K562 (cell line): ENCODE data around the gene C9. TPM values are rescaled to one million over a fixed set of nuclear protein-coding genes. Genes with fewer than 3 reads are reported as not detected.

Experiments used
- ATAC-seq: fragments of 200-7000 bp; cut with Tn5 transposase; 3 replicates; pipeline ENCODE4 v1.9.1; 2020; ENCODE audit warnings: moderate library complexity
- BruUV-seq: library from RNA; stranded (reverse); fragments of 400-500 nt; replicated peaks from 2 replicates; lab custom pipeline; 2021; lab: Mats Ljungman, UMichigan
- CTCF ChIA-PET: fragments of 300-600 bp; formaldehyde crosslinking; extraction: SDS; loops from one replicate; lab custom pipeline; 2021; ENCODE audit warnings: low intra/inter-chr PET ratio; lab: Yijun Ruan, JAX
- POLR2A ChIA-PET: fragments of 300-600, 350-650 bp; sonication (Branson Sonifier 250); formaldehyde crosslinking; extraction: SDS; loops from one replicate; lab custom pipeline; 2021; ENCODE audit warnings: antibody characterized with exemption, inconsistent platforms; lab: Yijun Ruan, JAX
- DNase-seq, 4 experiments: peaks; one replicate each; pipeline versions ENCODE4 v3.0.0 to v3.0.0-alpha.2; 2011 to 2018; ENCODE audit warnings: low spot score in 3 of 4, mixed read lengths in 3 of 4; ENCODE audit errors: extremely low read depth in 1 of 4
- FAIRE-seq: peaks from 2 replicates; lab custom pipeline; 2011; peaks lifted over from hg19 to GRCh38; lab: Jason Lieb, UNC
- H2AFZ ChIP-seq: 2 replicates; pipeline ENCODE4 v1.6.0; 2011; ENCODE audit warnings: low read depth, low read length, control low read depth, inconsistent platforms
- H3K27ac ChIP-seq: fragments of 200-600 bp; 3 replicates; pipeline ENCODE4 v1.8.0; 2011; ENCODE audit warnings: low read depth, mild to moderate bottlenecking, control low read depth, inconsistent platforms, low read length, moderate library complexity, mixed read lengths; ENCODE audit errors: extremely low read depth
- H3K27me3 ChIP-seq, 2 experiments: fragments of 300-600 bp in 1 of 2; 2 replicates in 1 of 2; 3 replicates in 1 of 2; pipeline versions ENCODE4 v1.6.0 to v1.8.0; 2011; ENCODE audit warnings: inconsistent platforms in 2 of 2, low read length in 2 of 2, mild to moderate bottlenecking in 1 of 2, mixed read lengths in 1 of 2, moderate library complexity in 1 of 2; ENCODE audit not compliant: control insufficient read depth in 2 of 2, insufficient read depth in 2 of 2
- H3K36me3 ChIP-seq: fragments of 300-600 bp; 3 replicates; pipeline ENCODE4 v1.8.0; 2011; ENCODE audit warnings: mild to moderate bottlenecking, low read length, inconsistent platforms; ENCODE audit not compliant: control insufficient read depth, insufficient read depth
- H3K4me1 ChIP-seq, 2 experiments: fragments of 200-600 bp in 1 of 2; replicated peaks in 1 of 2; 2 replicates in 1 of 2; 3 replicates in 1 of 2; pipeline versions ENCODE4 v1.5.1 to v1.8.0; 2011; ENCODE audit warnings: inconsistent platforms in 2 of 2, low read length in 2 of 2, mild to moderate bottlenecking in 1 of 2, mixed read lengths in 1 of 2, moderate library complexity in 1 of 2; ENCODE audit not compliant: control insufficient read depth in 2 of 2, insufficient read depth in 2 of 2
- H3K4me2 ChIP-seq: 2 replicates; pipeline ENCODE4 v1.6.1; 2011; ENCODE audit warnings: low read length, control low read depth, inconsistent platforms, mixed read lengths; ENCODE audit not compliant: insufficient read depth
- H3K4me3 ChIP-seq: fragments of 200-600 bp; sonication (generic), shearing (Covaris generic); 2 replicates; pipeline ENCODE4 v1.5.1; 2016; ENCODE audit warnings: control low read depth, inconsistent platforms
- H3K79me2 ChIP-seq: fragments of 200-600 bp; 3 replicates; pipeline ENCODE4 v1.8.0; 2011; ENCODE audit warnings: low read length, inconsistent platforms; ENCODE audit not compliant: control insufficient read depth, insufficient read depth
- H3K9ac ChIP-seq, 2 experiments: 2 replicates each; pipeline versions ENCODE4 v1.6.0 to v1.6.1; 2011; ENCODE audit warnings: low read depth in 2 of 2, low read length in 2 of 2, control low read depth in 1 of 2, inconsistent platforms in 1 of 2, mild to moderate bottlenecking in 1 of 2, mixed read lengths in 1 of 2; ENCODE audit not compliant: insufficient read depth in 1 of 2
- H3K9me1 ChIP-seq: one replicate; pipeline ENCODE4 v1.6.0; 2011; ENCODE audit warnings: inconsistent platforms, mild to moderate bottlenecking, low read length, moderate library complexity; ENCODE audit not compliant: control insufficient read depth, insufficient read depth
- H3K9me3 ChIP-seq: replicated peaks from 2 replicates; pipeline ENCODE4 v1.5.1; 2011; ENCODE audit warnings: low read depth, low read length, inconsistent platforms; ENCODE audit not compliant: control insufficient read depth, insufficient read depth
- H4K20me1 ChIP-seq: replicated peaks from 2 replicates; pipeline ENCODE4 v1.6.1; 2011; ENCODE audit warnings: low read length, inconsistent platforms, mixed read lengths; ENCODE audit not compliant: control insufficient read depth, insufficient read depth
- CBX3 ChIP-seq, 2 experiments: IDR thresholded peaks; 1 replicate in 1 of 2; 2 replicates in 1 of 2; pipeline ENCODE4 v1.6.1; 2012; ENCODE audit warnings: inconsistent platforms in 2 of 2, low read length in 2 of 2, borderline replicate concordance in 1 of 2, control low read depth in 1 of 2
- ELF4 ChIP-seq: fragments of 450-650 bp; formaldehyde crosslinking; IDR thresholded peaks from 2 replicates; pipeline ENCODE4 v1.4.0; 2022; ENCODE audit warnings: missing genetic modification characterization
- HIVEP1 ChIP-seq: fragments of 250-450 bp; sonication (Bioruptor Pico); IDR thresholded peaks from 2 replicates; pipeline ENCODE4 v1.4.0; 2020; ENCODE audit warnings: mild to moderate bottlenecking
- KDM1A ChIP-seq, 2 experiments: fragments of 450-650 bp; IDR thresholded peaks; 2 replicates each; pipeline ENCODE4 v1.6.1; 2016; ENCODE audit warnings: mild to moderate bottlenecking in 2 of 2
- KLF1 ChIP-seq: fragments of 450-650 bp; IDR thresholded peaks from 2 replicates; pipeline ENCODE4 v1.6.1; 2016; ENCODE audit warnings: missing genetic modification characterization, missing compliant biosample characterization
- NUFIP1 ChIP-seq: fragments of 450-650 bp; IDR thresholded peaks from 2 replicates; pipeline ENCODE4 v1.6.1; 2018; ENCODE audit not compliant: partially characterized antibody
- RBM22 ChIP-seq: fragments of 200-400 bp; formaldehyde crosslinking; IDR thresholded peaks from 2 replicates; pipeline ENCODE4 v1.6.1; 2018; ENCODE audit warnings: low read length, low read depth; ENCODE audit not compliant: poor library complexity, severe bottlenecking
- SOX6 ChIP-seq: fragments of 450-650 bp; IDR thresholded peaks from 2 replicates; pipeline ENCODE4 v1.6.1; 2014; ENCODE audit warnings: mild to moderate bottlenecking
- ZC3H8 ChIP-seq: fragments of 450-650 bp; IDR thresholded peaks from 2 replicates; pipeline ENCODE4 v1.6.1; 2017
- ZNF174 ChIP-seq: fragments of 250-450 bp; sonication (Bioruptor Pico); IDR thresholded peaks from 2 replicates; pipeline ENCODE4 v1.4.0; 2020; ENCODE audit warnings: mild to moderate bottlenecking
- WGBS: fragments of 100-300 bp; shearing (Covaris generic); methylation state at CpG from one replicate; pipeline ENCODE4 v1.1.6; 2016; ENCODE audit warnings: low coverage, mixed read lengths; ENCODE audit not compliant: insufficient coverage; ENCODE audit errors: missing lambda C conversion rate; 5-methylcytosine and 5-hydroxymethylcytosine counted together
- in situ Hi-C: fragments of 300-500 bp; cut with MboI; formaldehyde crosslinking; loops from 4 replicates; pipeline ENCODE4 v1.15.0; 2018; ENCODE audit warnings: inconsistent platforms, mixed read lengths
- intact Hi-C: fragments of 100-400 bp; cut with micrococcal nuclease; formaldehyde crosslinking; loops from 2 replicates; pipeline ENCODE4 v1.14.2; 2022
- polyA plus RNA-seq, 8 experiments: library from polyadenylated mRNA; depleted of rRNA in 4 of 8; stranded (reverse) in 5 of 8; unstranded in 3 of 8; fragments of >200 nt; fragmentation: Nextera tagmentation in 2 of 8; fragmentation: Illumina TruSeq in 1 of 8; extraction: Ambion mirVana in 2 of 8; extraction: Trizol in 1 of 8; gene quantifications; 2 replicates each; pipeline versions ENCODE4 v1.2.1 to v1.2.3, GENCODE V29; 2011 to 2014; ENCODE audit warnings: inconsistent platforms in 1 of 8, missing spikeins in 1 of 8
- total RNA-seq, 7 experiments: library from RNA; depleted of rRNA in 6 of 7; stranded (reverse); fragments of >200 nt in 6 of 7; fragmentation: Illumina TruSeq in 2 of 7; extraction: Trizol in 2 of 7; gene quantifications; 2 replicates each; pipeline versions ENCODE4 v1.2.1 to v1.2.3, GENCODE V29; 2011 to 2021; ENCODE audit warnings: low replicate concordance in 1 of 7
- TF ChIP-seq, protein P1 (sequence below), 3 experiments: fragments of 200-800 bp in 1 of 3; sonication (Bioruptor generic) in 1 of 3; sonication (generic) in 1 of 3; formaldehyde crosslinking in 1 of 3; IDR thresholded peaks; 2 replicates each; pipeline versions ENCODE4 v1.6.1 to v1.8.0; 2016 to 2022; ENCODE audit warnings: mild to moderate bottlenecking in 2 of 3, missing compliant biosample characterization in 2 of 3, missing genetic modification characterization in 2 of 3, missing genetic modification reagents in 1 of 3
- TF ChIP-seq, protein P2 (sequence below), 2 experiments: fragments of 450-650 bp in 1 of 2; sonication (generic) in 1 of 2; formaldehyde crosslinking in 1 of 2; IDR thresholded peaks; 2 replicates each; pipeline versions ENCODE4 v1.7.1 to v1.9.0; 2016 to 2022; ENCODE audit warnings: inconsistent platforms in 1 of 2, mild to moderate bottlenecking in 1 of 2, missing genetic modification reagents in 1 of 2

Gene C9
- total and polyA plus RNA-seq, 9 of the 15 experiments (the other 6 are each of a cell fraction or from before 2014, with no cell fraction given) = 0.08 to 0.38 TPM; not detected in 7

DNA sequence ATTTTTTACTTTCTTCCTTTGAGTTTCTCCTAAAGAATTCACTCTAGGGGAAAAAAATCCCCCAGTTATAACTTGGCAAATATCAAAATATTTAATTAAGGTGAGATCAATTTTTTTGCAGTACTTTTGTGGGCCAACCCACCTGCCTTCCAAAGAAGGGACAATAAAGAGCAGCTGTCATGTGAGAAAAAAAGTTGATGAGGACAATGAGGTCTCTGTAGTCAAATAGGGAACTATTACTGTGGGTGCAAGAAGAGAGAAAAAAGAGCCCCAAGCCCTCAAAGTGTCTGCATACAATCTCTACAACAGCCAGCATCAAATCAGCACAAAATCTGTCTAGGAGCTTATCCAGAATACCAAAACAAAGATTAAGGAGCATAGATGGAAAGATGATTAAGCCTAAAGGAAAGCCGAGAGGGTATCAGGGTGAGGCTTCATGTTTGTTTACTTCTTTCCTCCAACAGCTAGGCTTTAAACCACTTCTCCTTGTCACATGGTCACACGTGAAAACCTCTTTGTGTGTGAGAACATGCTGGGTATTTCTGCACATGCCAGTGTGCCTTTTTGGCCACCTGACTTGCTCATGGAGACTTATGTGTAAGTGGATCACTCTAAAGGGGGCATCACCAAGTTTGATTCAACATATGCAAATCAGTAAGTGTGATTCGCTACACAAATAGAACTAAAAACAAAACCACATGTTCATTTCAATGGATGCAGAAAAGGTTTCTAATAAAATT, 125.8 kb downstream of the C9 start:
- 7% methylated on average over 3 of the region's 3 CpGs for WGBS
- Histone ChIP-seq H2AFZ (no peak overlapping the region), H3K9me3 (no peaks in the 10 kb centered on the region), H3K4me1 (no peaks in the 10 kb centered on the region; a peak in 1 of 5 replicates), H3K36me3 (no peaks in the 10 kb centered on the region), H4K20me1 (no peaks in the 10 kb centered on the region), H3K4me2 (no peak overlapping the region), H3K27ac (no peak overlapping the region), H3K79me2 (no peaks in the 10 kb centered on the region), H3K4me3 (no peak overlapping the region), H3K27me3 (no peaks in the 10 kb centered on the region; a peak in 1 of 5 replicates), H3K9ac (no peak overlapping the region), H3K9me1 (no peaks in the 10 kb centered on the region)
- no peak for DNase-seq
- ChIA-PET POLR2A (no interaction called here), CTCF (no interaction called here)
- intact Hi-C loops (no loop called here), in situ Hi-C loops (no loop called here)
- no TSS peak for BruUV-seq
- no peak for FAIRE-seq
- ATAC-seq = no peak
- TF ChIP-seq NUFIP1 = no peak
- no peak for TF ChIP-seq HIVEP1
- TF ChIP-seq CBX3 (IDR thresholded peaks at IDR 0.05; ENCODE audit: borderline replicate concordance in 1 of 2, low read length in 2 of 2) = no peak
- TF ChIP-seq, protein P1, sequence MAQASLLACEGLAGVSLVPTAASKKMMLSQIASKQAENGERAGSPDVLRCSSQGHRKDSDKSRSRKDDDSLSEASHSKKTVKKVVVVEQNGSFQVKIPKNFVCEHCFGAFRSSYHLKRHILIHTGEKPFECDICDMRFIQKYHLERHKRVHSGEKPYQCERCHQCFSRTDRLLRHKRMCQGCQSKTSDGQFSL (CRISPR knock-in tag; IDR thresholded peaks at IDR 0.05) = no peak
- TF ChIP-seq, protein P1 (tag; IDR thresholded peaks at IDR 0.05) = no peak
- TF ChIP-seq, protein P2, sequence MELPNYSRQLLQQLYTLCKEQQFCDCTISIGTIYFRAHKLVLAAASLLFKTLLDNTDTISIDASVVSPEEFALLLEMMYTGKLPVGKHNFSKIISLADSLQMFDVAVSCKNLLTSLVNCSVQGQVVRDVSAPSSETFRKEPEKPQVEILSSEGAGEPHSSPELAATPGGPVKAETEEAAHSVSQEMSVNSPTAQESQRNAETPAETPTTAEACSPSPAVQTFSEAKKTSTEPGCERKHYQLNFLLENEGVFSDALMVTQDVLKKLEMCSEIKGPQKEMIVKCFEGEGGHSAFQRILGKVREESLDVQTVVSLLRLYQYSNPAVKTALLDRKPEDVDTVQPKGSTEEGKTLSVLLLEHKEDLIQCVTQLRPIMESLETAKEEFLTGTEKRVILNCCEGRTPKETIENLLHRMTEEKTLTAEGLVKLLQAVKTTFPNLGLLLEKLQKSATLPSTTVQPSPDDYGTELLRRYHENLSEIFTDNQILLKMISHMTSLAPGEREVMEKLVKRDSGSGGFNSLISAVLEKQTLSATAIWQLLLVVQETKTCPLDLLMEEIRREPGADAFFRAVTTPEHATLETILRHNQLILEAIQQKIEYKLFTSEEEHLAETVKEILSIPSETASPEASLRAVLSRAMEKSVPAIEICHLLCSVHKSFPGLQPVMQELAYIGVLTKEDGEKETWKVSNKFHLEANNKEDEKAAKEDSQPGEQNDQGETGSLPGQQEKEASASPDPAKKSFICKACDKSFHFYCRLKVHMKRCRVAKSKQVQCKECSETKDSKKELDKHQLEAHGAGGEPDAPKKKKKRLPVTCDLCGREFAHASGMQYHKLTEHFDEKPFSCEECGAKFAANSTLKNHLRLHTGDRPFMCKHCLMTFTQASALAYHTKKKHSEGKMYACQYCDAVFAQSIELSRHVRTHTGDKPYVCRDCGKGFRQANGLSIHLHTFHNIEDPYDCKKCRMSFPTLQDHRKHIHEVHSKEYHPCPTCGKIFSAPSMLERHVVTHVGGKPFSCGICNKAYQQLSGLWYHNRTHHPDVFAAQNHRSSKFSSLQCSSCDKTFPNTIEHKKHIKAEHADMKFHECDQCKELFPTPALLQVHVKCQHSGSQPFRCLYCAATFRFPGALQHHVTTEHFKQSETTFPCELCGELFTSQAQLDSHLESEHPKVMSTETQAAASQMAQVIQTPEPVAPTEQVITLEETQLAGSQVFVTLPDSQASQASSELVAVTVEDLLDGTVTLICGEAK (IDR thresholded peaks at IDR 0.05) = no peak
- TF ChIP-seq, protein P2 (CRISPR knock-in tag; IDR thresholded peaks at IDR 0.05) = no peak
- no peak for TF ChIP-seq ZNF174 (CRISPR knock-in tag)
- TF ChIP-seq RBM22 = no peak
- TF ChIP-seq ELF4 (CRISPR knock-in tag) = no peak
- no peak for TF ChIP-seq KLF1 (tag)
- TF ChIP-seq KDM1A (IDR thresholded peaks at IDR 0.05) = no peak
- TF ChIP-seq ZC3H8 = no peak
- TF ChIP-seq SOX6 = no peak
